Inflammatory macrophage (primary cell): ENCODE results near the gene PIK3R1.

Experiments
- DNase-seq, 2 donors: peaks; one replicate each; pipeline ENCODE4 v3.0.0-alpha.2; 2020 to 2022
- total RNA-seq, 18 experiments: gene quantifications; one replicate each; lab custom pipeline; 2026; ENCODE audit warnings: mixed read lengths in 6 of 18, inconsistent platforms in 2 of 18; lab: John Stamatoyannopoulos, UW

The PIK3R1 gene
- 11.7 to 164 (median 63.0) reads per million in 18 experiments for total RNA-seq

GRCh38 chr5:68215208-68215897, at the start of gene PIK3R1:
TSS of gene PIK3R1 (plus strand) at chr5:68215756. CDS start at chr5:68226676, 10,920 bp downstream.
- peak; percentile 95 to 97 for DNase-seq

- DNase-seq, result no peak
Observed at GRCh38 chr5:68167195-68167651, 48.3 kb upstream of the PIK3R1 start.

DNA sequence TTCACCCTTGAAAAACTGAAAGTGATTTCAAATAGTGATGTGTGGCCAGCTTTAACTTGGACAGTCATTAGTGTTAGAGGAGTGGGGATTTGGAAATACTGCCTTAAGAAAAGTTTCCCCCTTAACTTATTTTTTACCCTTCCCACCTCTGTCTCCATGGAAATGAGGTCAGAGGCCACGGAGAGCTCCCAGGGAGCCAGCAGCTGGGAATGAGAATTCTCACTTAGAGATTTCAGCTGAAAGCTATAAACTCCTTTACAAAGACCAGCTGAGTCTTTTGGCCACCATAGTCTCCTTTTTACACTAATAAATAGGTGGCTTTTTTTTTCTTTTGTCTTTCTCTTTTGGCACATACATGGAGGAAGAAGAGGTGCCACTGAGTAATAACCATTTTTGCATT, 45.7 kb upstream of the PIK3R1 start:
- DNase-seq, result no peak

DNA sequence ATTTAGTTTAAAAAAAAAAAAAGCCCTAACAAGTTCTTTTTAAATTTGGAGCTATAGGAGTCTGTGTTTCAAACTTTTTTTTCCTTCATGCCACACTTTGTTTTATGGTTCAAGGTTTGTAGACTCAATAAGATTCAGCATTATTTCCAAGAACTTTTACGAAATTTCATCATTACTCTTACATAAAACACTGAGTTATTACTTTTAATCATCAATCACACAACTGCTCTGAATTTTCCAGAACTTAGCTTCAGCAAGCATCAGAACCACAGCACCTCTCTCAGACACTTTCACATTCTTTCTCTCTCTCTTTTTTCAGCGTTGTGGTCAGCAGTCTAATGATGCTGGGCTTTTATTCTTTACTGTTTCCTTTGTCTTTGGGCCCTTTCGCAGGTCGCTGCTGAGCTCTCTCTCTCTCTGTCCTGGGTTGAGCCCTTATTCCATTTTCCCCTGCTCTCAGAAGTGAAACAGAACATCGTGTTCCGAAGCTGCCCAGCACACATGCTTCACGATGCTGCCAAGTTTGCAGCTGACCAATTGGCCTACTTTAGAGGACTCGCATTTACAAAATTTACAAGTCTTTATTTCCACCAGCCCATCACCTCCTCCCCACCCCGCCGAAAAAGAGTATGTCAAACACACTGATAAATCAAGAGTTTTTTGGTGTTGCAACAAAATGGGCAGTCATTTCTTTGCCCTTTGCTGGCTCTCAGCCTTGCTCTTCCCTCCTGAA, 44.6 kb upstream of the PIK3R1 start:
- DNase-seq, result no peak

DNA sequence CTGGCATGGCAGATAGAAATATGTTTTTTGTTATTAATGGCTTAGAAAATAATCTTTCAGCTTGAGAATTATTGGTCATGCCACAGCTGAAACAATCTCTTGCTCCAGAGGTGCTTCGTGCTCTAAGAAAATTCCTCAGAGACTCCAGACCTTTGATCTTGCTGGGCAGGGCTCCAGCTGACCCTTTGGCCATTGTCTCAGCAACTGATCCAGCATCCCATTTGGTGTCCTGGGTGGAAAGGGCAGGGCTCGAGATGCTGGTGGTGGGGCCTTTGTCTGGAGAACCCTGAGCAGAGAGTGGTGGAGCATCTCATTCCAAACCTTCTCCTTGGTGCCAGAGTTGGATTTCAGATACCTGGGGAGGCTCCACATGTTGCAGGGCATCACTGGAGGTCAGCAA, 43.2 kb upstream of the PIK3R1 start:
- no peak for DNase-seq

- no peak for DNase-seq
Observed at GRCh38 chr5:68173007-68173406, 42.5 kb upstream of the PIK3R1 start.

DNA sequence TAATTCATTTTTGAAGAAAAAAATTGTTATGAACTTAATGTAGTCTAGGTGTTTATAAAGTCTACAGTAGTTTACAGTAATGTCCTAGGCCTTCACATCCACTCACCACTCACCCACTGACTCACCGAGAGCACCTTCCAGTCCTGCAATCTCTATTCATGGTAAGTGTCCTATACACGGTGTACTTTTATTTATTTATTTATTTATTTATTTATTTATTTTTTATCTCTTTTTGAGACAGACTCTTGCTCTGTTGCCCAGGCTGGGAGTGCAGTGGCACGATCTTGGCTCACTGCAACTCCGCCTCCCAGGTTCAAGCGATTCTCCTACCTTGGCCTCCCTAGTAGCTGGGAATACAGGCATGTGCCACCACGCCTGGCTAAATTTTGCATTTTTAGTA, 39.3 kb upstream of the PIK3R1 start:
- DNase-seq, result no peak

DNA sequence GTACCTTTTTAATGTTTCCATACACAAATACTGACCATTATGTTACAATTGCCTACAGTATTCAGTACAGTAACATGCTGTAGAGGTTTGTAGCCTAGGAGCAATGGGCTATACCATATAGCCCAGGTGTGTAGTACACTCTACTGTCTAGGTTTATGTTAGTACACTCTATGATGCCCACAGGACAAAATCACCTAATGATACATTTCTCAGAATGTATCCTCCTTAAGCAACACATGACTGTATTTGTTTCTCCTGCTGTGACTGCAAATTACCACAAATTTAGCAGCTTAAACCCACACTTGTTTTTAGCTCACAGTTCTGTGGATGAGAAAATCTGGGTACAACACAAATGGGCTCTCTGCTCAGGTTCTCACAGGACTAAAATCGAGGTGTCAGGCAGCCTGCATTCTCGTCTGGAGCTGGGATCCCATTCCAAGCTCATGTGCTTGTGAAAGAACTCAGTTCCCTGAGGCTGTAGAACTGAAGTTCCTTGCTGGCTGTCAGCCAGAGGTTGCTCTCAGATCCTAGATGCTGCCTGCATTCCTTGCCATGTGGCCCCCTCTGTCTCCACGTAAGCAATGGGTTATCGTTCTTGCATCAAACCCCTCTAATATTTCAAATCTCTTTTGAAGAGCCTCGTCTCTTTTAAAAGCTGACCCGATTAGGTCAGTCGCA, 38.6 kb upstream of the PIK3R1 start:
- no peak for DNase-seq

- no peak for DNase-seq
Observed at GRCh38 chr5:68177676-68178075, 37.9 kb upstream of the PIK3R1 start.

DNA sequence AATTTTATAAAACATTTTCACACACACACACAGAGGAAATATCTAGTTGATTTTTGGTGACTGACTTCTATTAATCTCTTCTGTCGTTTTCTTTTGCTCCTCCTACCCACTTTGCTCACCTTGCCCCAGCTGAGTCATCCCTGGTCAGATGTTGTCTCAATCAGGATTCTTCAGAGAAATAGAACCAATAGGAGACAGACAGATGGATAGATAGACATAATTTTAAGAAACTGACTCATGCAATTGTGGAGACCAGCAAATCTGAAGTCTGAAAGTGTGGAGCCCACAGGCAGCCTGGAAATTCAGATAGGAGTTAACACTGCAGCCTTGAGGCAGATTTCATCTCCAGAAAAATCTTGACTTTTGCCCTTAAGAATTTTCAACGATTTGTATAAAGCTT, 37.0 kb upstream of the PIK3R1 start:
- DNase-seq, result no peak

DNA sequence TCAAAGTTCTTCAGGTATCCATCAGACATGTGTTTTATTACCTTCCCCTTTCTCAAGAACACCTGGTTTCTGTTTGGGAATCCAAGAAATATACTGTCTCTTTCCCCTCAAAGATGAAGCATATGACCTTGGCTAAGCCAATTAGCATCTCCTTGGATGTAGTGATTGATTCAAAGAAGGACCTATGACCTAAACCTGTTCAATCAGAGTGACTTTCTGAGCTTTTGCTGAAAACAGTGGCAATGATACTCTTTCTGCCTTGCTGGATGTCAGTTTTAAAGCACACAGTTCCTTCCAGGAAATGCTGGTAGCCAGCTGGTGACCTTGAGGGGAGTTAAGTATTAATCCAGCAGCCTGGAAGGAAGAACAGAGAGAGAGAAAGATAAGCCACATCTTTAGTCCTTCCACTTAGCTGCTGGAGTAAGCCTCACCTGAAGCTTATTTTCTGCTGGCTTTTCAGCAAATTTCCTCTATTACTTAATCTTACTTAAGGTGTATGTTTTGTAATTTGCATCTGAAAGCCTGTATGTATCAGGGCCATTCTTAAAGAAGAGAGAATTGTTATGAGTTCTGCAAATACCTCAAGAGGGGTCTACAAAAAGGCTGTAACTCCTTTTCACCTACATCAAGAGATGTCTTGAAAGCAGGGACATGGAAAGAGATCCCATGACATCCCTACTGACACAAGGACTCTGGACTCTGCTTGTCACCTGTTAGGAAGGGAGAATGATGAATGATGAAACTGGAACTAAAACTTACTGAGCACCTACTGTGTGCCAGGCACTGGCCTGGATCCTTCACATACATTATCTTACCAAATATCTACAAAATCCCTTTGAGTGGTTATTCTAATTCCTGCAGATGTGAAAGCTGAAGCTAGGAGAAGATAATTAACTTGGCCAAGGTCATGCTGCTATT, 35.2 kb upstream of the PIK3R1 start:
- no peak for DNase-seq

- no peak for DNase-seq
Observed at GRCh38 chr5:68181039-68181599, 34.4 kb upstream of the PIK3R1 start.

GRCh38 chr5:68182094-68182493, 33.5 kb upstream of the PIK3R1 start:
- peak; percentile 33 to 55 for DNase-seq

GRCh38 chr5:68182534-68182933, 33.0 kb upstream of the PIK3R1 start:
- DNase-seq, result no peak

DNA sequence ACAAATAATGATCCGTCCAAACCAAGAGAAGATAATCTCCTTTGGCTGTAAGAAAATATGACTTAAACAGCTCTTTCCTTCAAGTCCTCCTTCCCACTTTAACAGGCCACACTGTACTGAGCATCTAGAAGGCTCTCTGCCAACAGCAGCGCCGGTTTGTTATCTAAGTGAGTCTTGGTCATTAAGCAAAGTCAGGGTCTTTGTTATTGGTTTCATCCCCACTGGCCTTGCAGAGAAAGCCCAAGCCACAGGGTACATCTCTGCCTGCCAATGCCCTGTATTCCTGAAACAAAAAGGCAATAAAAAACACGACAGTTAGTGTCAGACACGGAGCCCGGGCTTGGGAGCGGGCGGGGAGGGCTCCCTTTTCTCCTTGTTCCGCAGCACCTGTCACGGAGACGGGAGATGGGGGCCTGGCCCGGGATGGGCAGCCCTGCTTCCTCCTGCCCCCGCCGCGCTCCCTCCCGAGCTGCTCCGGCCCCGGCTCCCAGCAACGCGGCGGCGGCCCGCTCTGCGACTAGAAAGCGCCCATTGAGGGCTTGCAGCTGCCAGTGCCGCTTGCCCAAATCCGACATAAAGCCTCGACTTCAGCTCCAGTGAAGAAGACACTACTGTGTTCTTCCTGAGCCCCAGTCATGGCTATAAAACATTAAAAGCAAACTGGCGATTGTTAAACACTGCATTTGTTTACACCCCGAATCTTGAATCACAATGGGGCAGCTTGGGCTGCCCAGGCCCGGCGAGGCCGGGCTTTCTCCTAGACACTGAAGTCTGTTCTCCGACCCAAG, 28.1 kb upstream of the PIK3R1 start:
- DNase-seq, result no peak

DNA sequence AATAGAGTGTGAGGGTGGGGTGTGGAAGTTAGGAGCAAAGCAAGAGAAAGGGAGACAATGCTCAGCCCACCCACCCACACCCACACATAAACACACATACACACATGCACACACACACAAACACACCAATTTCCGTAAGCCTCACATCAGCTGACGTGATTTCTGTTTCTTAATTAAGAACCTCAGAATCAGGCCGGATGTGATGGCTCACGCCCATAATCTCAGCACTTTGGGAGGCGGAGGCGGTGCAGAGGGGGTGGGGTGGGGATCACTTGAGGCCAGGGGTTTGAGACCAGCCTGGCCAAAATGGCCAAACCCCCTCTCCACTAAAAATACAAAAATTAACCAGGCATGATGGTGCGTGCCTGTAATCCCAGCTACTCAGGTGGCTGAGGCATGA, 26.4 kb upstream of the PIK3R1 start:
- DNase-seq, result no peak

GRCh38 chr5:68189613-68190012, 25.9 kb upstream of the PIK3R1 start:
- no peak for DNase-seq

DNA sequence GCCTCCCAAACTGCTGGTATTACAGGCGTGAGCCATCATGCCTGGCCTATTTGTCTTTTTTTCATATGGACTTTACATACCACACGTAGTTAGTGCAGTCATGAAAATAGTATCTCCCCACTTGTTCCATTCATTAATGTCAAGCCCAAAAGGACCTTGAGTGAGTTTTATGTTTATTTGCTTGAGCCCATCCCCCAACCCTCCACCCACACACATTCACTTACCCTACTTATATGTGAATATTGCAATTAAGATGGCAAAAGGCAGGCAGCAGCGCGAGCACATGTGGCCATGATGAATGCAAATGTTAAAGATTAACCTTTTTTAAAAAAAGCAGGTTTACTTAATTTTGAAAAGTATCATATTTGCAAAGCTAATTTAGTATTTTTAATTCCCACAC, 24.9 kb upstream of the PIK3R1 start:
- DNase-seq, result no peak

- DNase-seq, result no peak
Observed at GRCh38 chr5:68191083-68191791, 24.3 kb upstream of the PIK3R1 start.

DNA sequence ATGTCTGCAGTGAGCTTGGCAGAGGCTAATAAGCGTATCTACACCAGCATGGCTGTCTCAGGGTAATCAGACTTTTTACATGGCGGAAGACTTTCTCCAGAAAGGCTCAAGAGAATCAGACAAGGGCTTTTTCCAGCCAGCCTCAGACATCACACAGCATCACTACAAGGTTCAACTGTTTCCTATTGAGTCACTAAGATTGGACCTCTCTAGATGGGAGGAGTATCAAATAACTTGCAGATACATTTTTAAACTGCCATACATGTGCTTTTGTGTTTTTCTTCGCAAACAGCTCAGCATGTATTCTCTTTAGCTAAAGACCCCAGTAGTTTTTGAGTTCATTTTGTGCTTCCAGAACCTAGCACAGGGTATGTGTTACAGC, 22.9 kb upstream of the PIK3R1 start:
- DNase-seq, result no peak
